Endothelial cell of umbilical vein (primary cell): ENCODE results near the gene UBAP2L. TPM values are rescaled to one million over a fixed set of nuclear protein-coding genes. Genes with fewer than 3 reads are reported as not detected.

Experiments
- BruUV-seq: library from RNA; stranded (reverse); fragments of 400-500 nt; replicated peaks from 2 replicates; lab custom pipeline; 2021; lab: Mats Ljungman, UMichigan
- CTCF ChIA-PET: fragments of 300-600, 350-600 bp; sonication (Branson Sonifier 250); formaldehyde crosslinking; loops from one replicate; lab custom pipeline; 2021; ENCODE audit warnings: antibody characterized with exemption, inconsistent platforms; lab: Charles Lee
- POLR2A ChIA-PET: fragments of 300-600, 350-600 bp; sonication (Branson Sonifier 250); formaldehyde crosslinking; loops from one replicate; lab custom pipeline; 2021; ENCODE audit warnings: antibody characterized with exemption, inconsistent platforms; lab: Charles Lee
- DNase-seq: peaks from one replicate; pipeline ENCODE4 v3.0.0-alpha.2; 2011; ENCODE audit warnings: low read depth, low spot score
- FAIRE-seq: peaks from 2 replicates; lab custom pipeline; 2011; peaks lifted over from hg19 to GRCh38; lab: Jason Lieb, UNC
- H2AFZ ChIP-seq: 2 replicates; pipeline ENCODE4 v1.6.0; 2012; ENCODE audit warnings: low read depth, low read length, control low read depth, inconsistent platforms
- H3K27ac ChIP-seq: 2 replicates; pipeline ENCODE4 v1.5.1; 2011; ENCODE audit warnings: low read depth, mild to moderate bottlenecking, control low read depth, low read length, moderate library complexity; ENCODE audit not compliant: insufficient read depth
- H3K27me3 ChIP-seq, 2 experiments: 2 replicates each; pipeline versions ENCODE4 v1.6.0 to v1.6.1; 2011; ENCODE audit warnings: low read length in 2 of 2, mixed read lengths in 1 of 2; ENCODE audit not compliant: control insufficient read depth in 2 of 2, insufficient read depth in 2 of 2
- H3K36me3 ChIP-seq, 2 experiments: 2 replicates in 1 of 2; 3 replicates in 1 of 2; pipeline ENCODE4 v1.5.1; 2011; ENCODE audit warnings: low read length in 2 of 2, mild to moderate bottlenecking in 1 of 2, moderate library complexity in 1 of 2; ENCODE audit not compliant: control insufficient read depth in 2 of 2, insufficient read depth in 2 of 2; ENCODE audit errors: extremely low read depth in 1 of 2
- H3K4me1 ChIP-seq: 3 replicates; pipeline ENCODE4 v1.5.1; 2011; ENCODE audit warnings: mild to moderate bottlenecking, low read length; ENCODE audit not compliant: control insufficient read depth, insufficient read depth; ENCODE audit errors: extremely low read depth
- H3K4me2 ChIP-seq: 2 replicates; pipeline ENCODE4 v1.6.1; 2011; ENCODE audit warnings: low read length, control low read depth, mixed read lengths; ENCODE audit not compliant: insufficient read depth
- H3K4me3 ChIP-seq, 3 experiments: fragments of 200-600 bp in 1 of 3; sonication (generic), shearing (Covaris generic) in 1 of 3; replicated peaks in 1 of 3; 2 replicates each; pipeline ENCODE4 v1.5.1; 2011 to 2016; ENCODE audit warnings: control low read depth in 3 of 3, low read length in 3 of 3, mild to moderate bottlenecking in 2 of 3, inconsistent platforms in 1 of 3, low read depth in 1 of 3, moderate library complexity in 1 of 3; ENCODE audit not compliant: insufficient read depth in 1 of 3
- H3K79me2 ChIP-seq: 2 replicates; pipeline ENCODE4 v1.6.0; 2012; ENCODE audit warnings: low read length, inconsistent platforms; ENCODE audit not compliant: control insufficient read depth, insufficient read depth
- H3K9ac ChIP-seq: replicated peaks from 2 replicates; pipeline ENCODE3; 2011; ENCODE audit warnings: low read length, control low read depth; ENCODE audit not compliant: insufficient read depth; ENCODE audit errors: extremely low read depth
- H3K9me1 ChIP-seq: replicated peaks from 3 replicates; pipeline ENCODE4 v1.6.0; 2011; ENCODE audit warnings: mild to moderate bottlenecking, low read length; ENCODE audit not compliant: control insufficient read depth, insufficient read depth; ENCODE audit errors: extremely low read depth
- H3K9me3 ChIP-seq: replicated peaks from 2 replicates; pipeline ENCODE4 v1.5.1; 2012; ENCODE audit warnings: low read length, inconsistent platforms; ENCODE audit not compliant: control insufficient read depth, insufficient read depth
- H4K20me1 ChIP-seq: replicated peaks from 2 replicates; pipeline ENCODE3; 2011; ENCODE audit warnings: mild to moderate bottlenecking, low read length; ENCODE audit not compliant: control insufficient read depth, insufficient read depth; ENCODE audit errors: extremely low read depth
- EZH2 ChIP-seq: IDR thresholded peaks from 2 replicates; pipeline ENCODE4 v1.6.1; 2012; ENCODE audit warnings: borderline replicate concordance, low read depth, mild to moderate bottlenecking, moderate library complexity, low read length, inconsistent platforms; ENCODE audit not compliant: severe bottlenecking
- FOS ChIP-seq: IDR thresholded peaks from 2 replicates; pipeline ENCODE4 v1.6.1; 2011; ENCODE audit warnings: mild to moderate bottlenecking, low read length, moderate library complexity, borderline replicate concordance; ENCODE audit not compliant: insufficient read depth
- GATA2 ChIP-seq: IDR thresholded peaks from 2 replicates; pipeline ENCODE4 v1.7.0; 2011; ENCODE audit warnings: low read depth, mild to moderate bottlenecking, moderate library complexity, mixed read lengths, low read length; ENCODE audit not compliant: insufficient read length, insufficient read depth
- JUN ChIP-seq: IDR thresholded peaks from 2 replicates; pipeline ENCODE4 v1.6.1; 2011; ENCODE audit warnings: borderline replicate concordance, low read depth; ENCODE audit not compliant: insufficient read length, insufficient read depth
- MYC ChIP-seq: IDR thresholded peaks from one replicate; pipeline ENCODE4 v1.6.1; 2011; ENCODE audit warnings: mild to moderate bottlenecking, low read depth, low read length
- POLR2A ChIP-seq: IDR thresholded peaks from 2 replicates; pipeline ENCODE4 v1.6.1; 2012; ENCODE audit warnings: low read depth, mild to moderate bottlenecking, control low read depth, low read length
- POLR2AphosphoS5 ChIP-seq: IDR thresholded peaks from 2 replicates; pipeline ENCODE4 v1.6.1; 2012; ENCODE audit warnings: low read depth, mild to moderate bottlenecking, control low read depth, low read length, moderate library complexity; ENCODE audit not compliant: insufficient read depth
- dilution Hi-C: fragments of 300-500 bp; cut with MboI; formaldehyde crosslinking; loops from one replicate; pipeline ENCODE4 v1.15.0; 2019; ENCODE audit warnings: low sequenced_read_pairs; ENCODE audit not compliant: extremely low pct_ligation_motif_present
- intact Hi-C: fragments of 100-400 bp; cut with micrococcal nuclease; formaldehyde crosslinking; loops from one replicate; pipeline ENCODE4 v1.10.0; 2022
- polyA plus RNA-seq, 4 experiments: library from polyadenylated mRNA; depleted of rRNA in 3 of 4; stranded (reverse) in 3 of 4; unstranded in 1 of 4; fragments of >200 nt; gene quantifications; 2 replicates each; pipeline versions ENCODE4 v1.2.1 to v1.2.3, GENCODE V29; 2011 to 2012; ENCODE audit warnings: missing spikeins in 1 of 4
- total RNA-seq: library from RNA; stranded (reverse); gene quantifications from 2 replicates; pipeline ENCODE4 v1.2.3, GENCODE V29; 2021
- TF ChIP-seq, protein P1 (sequence below): IDR thresholded peaks from 2 replicates; pipeline ENCODE4 v1.6.1; 2011; ENCODE audit not compliant: insufficient read depth, insufficient read length
- TF ChIP-seq, protein P2 (sequence below), 2 donors: IDR thresholded peaks; 1 replicate in 1 of 2; 2 replicates in 1 of 2; pipeline ENCODE4 v1.5.1; 2011; ENCODE audit warnings: low read length in 2 of 2, mild to moderate bottlenecking in 2 of 2, moderate library complexity in 2 of 2, control low read depth in 1 of 2, inconsistent platforms in 1 of 2, low read depth in 1 of 2; ENCODE audit not compliant: insufficient read depth in 1 of 2; ENCODE audit errors: extremely low read depth in 1 of 2

Gene UBAP2L
- total and polyA plus RNA-seq, 2 donors (not counting 3 experiments of a cell fraction or from before 2014, with no cell fraction given): 229 to 280 TPM

GRCh38 chr1:154171223-154171583, 49.6 kb upstream of the UBAP2L start:
- H3K9me1 ChIP-seq: no peaks in the 10 kb centered on the region
- H3K9me3 ChIP-seq: no peaks in the 10 kb centered on the region
- intact Hi-C loops: no loop called here
- no peak overlapping the region for H3K4me2 ChIP-seq
- no peaks in the 10 kb centered on the region for H3K27me3 ChIP-seq
- TF ChIP-seq EZH2 (no peak), POLR2AphosphoS5 (no peak), FOS (no peak), POLR2A (no peak), JUN (no peak), MYC (no peak), GATA2 (no peak)
- TF ChIP-seq, protein P1, sequence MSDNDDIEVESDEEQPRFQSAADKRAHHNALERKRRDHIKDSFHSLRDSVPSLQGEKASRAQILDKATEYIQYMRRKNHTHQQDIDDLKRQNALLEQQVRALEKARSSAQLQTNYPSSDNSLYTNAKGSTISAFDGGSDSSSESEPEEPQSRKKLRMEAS: no peak
- TF ChIP-seq, protein P2, sequence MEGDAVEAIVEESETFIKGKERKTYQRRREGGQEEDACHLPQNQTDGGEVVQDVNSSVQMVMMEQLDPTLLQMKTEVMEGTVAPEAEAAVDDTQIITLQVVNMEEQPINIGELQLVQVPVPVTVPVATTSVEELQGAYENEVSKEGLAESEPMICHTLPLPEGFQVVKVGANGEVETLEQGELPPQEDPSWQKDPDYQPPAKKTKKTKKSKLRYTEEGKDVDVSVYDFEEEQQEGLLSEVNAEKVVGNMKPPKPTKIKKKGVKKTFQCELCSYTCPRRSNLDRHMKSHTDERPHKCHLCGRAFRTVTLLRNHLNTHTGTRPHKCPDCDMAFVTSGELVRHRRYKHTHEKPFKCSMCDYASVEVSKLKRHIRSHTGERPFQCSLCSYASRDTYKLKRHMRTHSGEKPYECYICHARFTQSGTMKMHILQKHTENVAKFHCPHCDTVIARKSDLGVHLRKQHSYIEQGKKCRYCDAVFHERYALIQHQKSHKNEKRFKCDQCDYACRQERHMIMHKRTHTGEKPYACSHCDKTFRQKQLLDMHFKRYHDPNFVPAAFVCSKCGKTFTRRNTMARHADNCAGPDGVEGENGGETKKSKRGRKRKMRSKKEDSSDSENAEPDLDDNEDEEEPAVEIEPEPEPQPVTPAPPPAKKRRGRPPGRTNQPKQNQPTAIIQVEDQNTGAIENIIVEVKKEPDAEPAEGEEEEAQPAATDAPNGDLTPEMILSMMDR (IDR thresholded peaks at IDR 0.05; ENCODE audit: extremely low read depth in 1 of 2, insufficient read depth in 1 of 2, low read depth in 1 of 2, low read length in 2 of 2): no peak
- dilution Hi-C loops: no loop called here
- no peak overlapping the region for H3K27ac ChIP-seq
- H3K79me2 ChIP-seq: peaks cover 82% of the 10 kb centered on the region
- no peak overlapping the region for H3K9ac ChIP-seq
- H3K4me1 ChIP-seq: peaks cover 7% of the 10 kb centered on the region
- POLR2A ChIA-PET: no interaction called here
- FAIRE-seq (no peak), DNase-seq (no peak)
- CTCF ChIA-PET: no interaction called here
- no TSS peak for BruUV-seq
- peaks cover 9% of the 10 kb centered on the region for H4K20me1 ChIP-seq
- no peak overlapping the region for H3K4me3 ChIP-seq
- H3K36me3 ChIP-seq: peaks cover 55 to 62% of the 10 kb centered on the region in 2 experiments
- H2AFZ ChIP-seq: no peak overlapping the region
